ENCODE measurements around the gene GRIN1. TPM values are rescaled to one million over a fixed set of nuclear protein-coding genes. Genes with fewer than 3 reads are reported as not detected.

Gene GRIN1
- total and polyA plus RNA-seq, 2 of the 13 experiments (the other 11 are each of a cell fraction or from before 2014, with no cell fraction given) = 0.13 TPM; not detected in 1

GRCh38 chr9:137198051-137198901 lies 59.3 kb downstream of the GRIN1 start (continued):
- TF ChIP-seq GLMP (CRISPR knock-in tag; IDR thresholded peaks at IDR 0.05; ENCODE audit: borderline replicate concordance) (no peak), PLRG1 (conservative IDR thresholded peaks at IDR 0.05) (no peak), SOX6 (IDR thresholded peaks at IDR 0.05) (no peak), SOX6 (CRISPR knock-in tag; IDR thresholded peaks at IDR 0.05) (no peak), ZNF646 (CRISPR knock-in tag; IDR thresholded peaks at IDR 0.05) (no peak), MAX (IDR thresholded peaks at IDR 0.05) (peak; percentile 60), SAP130 (CRISPR knock-in tag; IDR thresholded peaks at IDR 0.05; ENCODE audit: low read depth) (peak; percentile 89), ZUFSP (CRISPR knock-in tag; IDR thresholded peaks at IDR 0.05; ENCODE audit: borderline replicate concordance) (no peak), ZNF296 (CRISPR knock-in tag; conservative IDR thresholded peaks at IDR 0.05) (no peak), MYC (CRISPR knock-in tag; IDR thresholded peaks at IDR 0.05; ENCODE audit: borderline replicate concordance) (peak; percentile 49; the same call in 1 of the 2 replicates), YEATS4 (CRISPR knock-in tag; IDR thresholded peaks at IDR 0.05; ENCODE audit: borderline replicate concordance) (0 out of 2 replicates have a peak, but pooled peaks have one; percentile 42), ZNF432 (CRISPR knock-in tag; IDR thresholded peaks at IDR 0.05; ENCODE audit: borderline replicate concordance) (no peak), ZNF430 (CRISPR knock-in tag; IDR thresholded peaks at IDR 0.05) (no peak), ZNF382 (CRISPR knock-in tag; IDR thresholded peaks at IDR 0.05; ENCODE audit: borderline replicate concordance) (no peak), ZNF281 (CRISPR knock-in tag; IDR thresholded peaks at IDR 0.05; ENCODE audit: borderline replicate concordance) (no peak), ZNF557 (CRISPR knock-in tag; IDR thresholded peaks at IDR 0.05) (no peak), ADNP (CRISPR knock-in tag; IDR thresholded peaks at IDR 0.05) (no peak)

Measured in HepG2 (cell line).